ENCODE results near the gene DHPS. TPM values are rescaled to one million over a fixed set of nuclear protein-coding genes. Genes with fewer than 3 reads are reported as not detected.

DHPS gene
- total RNA-seq, 4 donors from 2014 or later = 117 to 139 (median 128) TPM

DNA sequence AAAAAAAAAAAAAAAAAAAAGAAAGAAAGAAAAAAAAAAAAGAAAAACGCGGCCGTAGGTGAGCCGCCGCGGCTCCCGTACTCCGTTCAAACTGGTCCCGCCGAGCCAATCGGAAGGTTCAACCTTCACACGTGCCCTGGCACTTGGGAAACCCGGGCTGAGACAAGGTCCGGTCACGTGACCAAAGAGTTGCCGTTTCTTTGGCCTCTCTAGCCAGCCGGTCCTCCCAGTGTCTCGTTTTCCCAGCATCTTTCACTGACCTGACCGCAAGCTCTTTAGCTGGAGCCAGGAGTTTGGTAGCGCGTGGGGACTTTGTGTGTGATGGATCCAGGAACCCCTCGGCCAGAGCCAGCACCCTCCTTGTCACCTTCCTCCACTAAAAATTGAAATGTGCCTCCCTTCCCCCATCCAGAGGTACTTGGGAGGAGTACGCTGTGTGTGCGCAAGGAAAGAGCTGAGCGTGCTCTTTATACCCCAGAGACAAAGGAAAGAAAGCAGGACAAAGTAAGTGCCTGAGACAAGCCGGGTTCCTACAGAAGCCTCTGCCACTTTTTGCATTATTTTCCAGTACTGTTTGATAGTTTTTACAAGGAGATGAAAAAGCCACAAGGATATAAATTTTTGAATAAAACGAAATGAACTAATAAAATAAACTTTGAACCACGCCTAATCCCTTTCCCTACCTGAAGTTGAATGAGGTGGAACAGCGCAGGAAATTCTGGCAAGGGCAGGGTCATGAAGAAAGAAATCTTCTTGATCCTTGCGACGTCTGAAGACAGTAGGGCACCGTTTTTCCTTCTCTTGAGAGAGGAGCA lies 41.1 kb upstream of the DHPS start:
- intact Hi-C loops (cut with DNase I; ENCODE audit: low total_unique reads) = no loop called here
- no peak for TF ChIP-seq EP300 (IDR thresholded peaks at IDR 0.05; ENCODE audit: low read depth)
- TF ChIP-seq, protein P1, sequence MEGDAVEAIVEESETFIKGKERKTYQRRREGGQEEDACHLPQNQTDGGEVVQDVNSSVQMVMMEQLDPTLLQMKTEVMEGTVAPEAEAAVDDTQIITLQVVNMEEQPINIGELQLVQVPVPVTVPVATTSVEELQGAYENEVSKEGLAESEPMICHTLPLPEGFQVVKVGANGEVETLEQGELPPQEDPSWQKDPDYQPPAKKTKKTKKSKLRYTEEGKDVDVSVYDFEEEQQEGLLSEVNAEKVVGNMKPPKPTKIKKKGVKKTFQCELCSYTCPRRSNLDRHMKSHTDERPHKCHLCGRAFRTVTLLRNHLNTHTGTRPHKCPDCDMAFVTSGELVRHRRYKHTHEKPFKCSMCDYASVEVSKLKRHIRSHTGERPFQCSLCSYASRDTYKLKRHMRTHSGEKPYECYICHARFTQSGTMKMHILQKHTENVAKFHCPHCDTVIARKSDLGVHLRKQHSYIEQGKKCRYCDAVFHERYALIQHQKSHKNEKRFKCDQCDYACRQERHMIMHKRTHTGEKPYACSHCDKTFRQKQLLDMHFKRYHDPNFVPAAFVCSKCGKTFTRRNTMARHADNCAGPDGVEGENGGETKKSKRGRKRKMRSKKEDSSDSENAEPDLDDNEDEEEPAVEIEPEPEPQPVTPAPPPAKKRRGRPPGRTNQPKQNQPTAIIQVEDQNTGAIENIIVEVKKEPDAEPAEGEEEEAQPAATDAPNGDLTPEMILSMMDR (IDR thresholded peaks at IDR 0.05) = no peak
- TF ChIP-seq POLR2A (IDR thresholded peaks at IDR 0.05) = peak; percentile 30
- TF ChIP-seq POLR2AphosphoS5 (IDR thresholded peaks at IDR 0.05) = peak; percentile 59 to 77 (median 70)
- no peaks in the 10 kb centered on the region for H3K27me3 ChIP-seq
- no peaks in the 10 kb centered on the region for H3K9me3 ChIP-seq
- H3K4me3 ChIP-seq = peak overlapping the region; percentile 29 to 99 (median 90)
- peak; percentile 97 for DNase-seq
- peaks cover 14 to 46% (median 29%) of the 10 kb centered on the region in 4 donors for H3K4me1 ChIP-seq
- peak overlapping the region; percentile 92 to 98 (median 96) for H3K27ac ChIP-seq
- in situ Hi-C loops (cut with MboI; ENCODE audit: low pct_ligation_motif_present in 1 of 4, low pct_unique_long_range_greater_than_20kb in 1 of 4, low sequenced_read_pairs in 3 of 4) = no loop called here
- peaks cover 0 to 8% (median 0%) of the 10 kb centered on the region in 4 donors for H3K36me3 ChIP-seq
- WGBS, 2 donors (ENCODE audit: low coverage in 1 of 2) = 0% methylated on average over 4 to 32 of the region's 32 CpGs

DNA sequence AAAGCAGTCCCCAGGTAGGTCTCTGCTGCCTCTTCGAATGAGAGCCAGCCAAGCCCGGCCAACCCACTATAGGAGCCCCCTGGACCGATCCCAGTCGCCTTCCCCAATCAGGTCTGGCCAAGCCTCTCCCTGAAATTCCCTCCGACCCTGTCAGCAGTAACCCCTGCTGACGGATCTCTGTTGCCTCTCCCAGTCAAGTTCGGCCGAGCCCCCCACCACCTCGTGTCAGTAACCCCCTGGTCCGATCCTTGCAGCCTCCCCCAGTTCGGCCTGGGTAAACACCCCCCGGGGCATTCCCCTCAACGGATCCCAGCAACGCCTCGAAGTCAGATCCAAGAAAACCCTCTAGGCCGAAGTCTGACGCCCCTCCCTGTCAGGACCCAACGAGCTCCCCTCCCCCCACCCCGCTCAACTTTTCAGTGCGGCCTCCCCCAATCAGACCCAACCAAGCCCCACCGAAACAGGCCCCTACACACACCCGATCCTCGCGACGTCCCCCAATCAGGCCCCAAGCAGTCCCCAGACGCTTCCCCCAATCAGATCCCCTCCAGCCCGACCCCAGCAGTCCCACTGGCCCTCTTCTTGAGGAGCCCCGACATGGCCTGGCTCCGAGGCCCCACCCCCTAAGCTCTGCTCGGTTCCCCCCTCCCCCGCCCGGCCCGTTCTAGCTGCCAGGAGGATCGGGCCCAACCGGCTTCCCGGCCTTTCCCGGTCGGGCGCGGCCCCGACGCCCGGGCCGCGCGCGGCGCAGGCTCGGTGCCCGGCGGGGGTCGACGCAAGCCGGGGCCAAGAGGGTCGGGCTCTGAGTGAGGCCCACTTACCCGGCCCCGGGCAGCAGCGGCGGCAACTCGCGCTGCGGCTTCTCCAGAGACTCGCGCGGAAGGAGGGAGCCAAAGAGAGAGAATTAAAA lies 40.2 kb upstream of the DHPS start:
- Histone ChIP-seq H3K9me3 (no peaks in the 10 kb centered on the region), H3K27ac (peak overlapping the region; percentile 92 to 98 (median 96)), H3K4me3 (peak overlapping the region; percentile 28 to 99 (median 90)), H3K27me3 (no peaks in the 10 kb centered on the region), H3K36me3 (peaks cover 0 to 8% (median 0%) of the 10 kb centered on the region in 4 donors), H3K4me1 (peaks cover 14 to 46% (median 29%) of the 10 kb centered on the region in 4 donors)
- in situ Hi-C loops (cut with MboI; ENCODE audit: low pct_ligation_motif_present in 1 of 4, low pct_unique_long_range_greater_than_20kb in 1 of 4, low sequenced_read_pairs in 3 of 4) = no loop called here
- 1% methylated on average over 57 of the region's 65 CpGs; no CpG with 5 or more reads in 1 of the 2 donors for WGBS, 2 donors (ENCODE audit: low coverage in 1 of 2)
- peak; percentile 70 for DNase-seq
- intact Hi-C loops (cut with DNase I; ENCODE audit: low total_unique reads) = no loop called here
- TF ChIP-seq POLR2AphosphoS5 (IDR thresholded peaks at IDR 0.05) (no peak), POLR2A (IDR thresholded peaks at IDR 0.05) (no peak), EP300 (IDR thresholded peaks at IDR 0.05; ENCODE audit: low read depth) (no peak)
- TF ChIP-seq, protein P1 (IDR thresholded peaks at IDR 0.05) = no peak

DNA sequence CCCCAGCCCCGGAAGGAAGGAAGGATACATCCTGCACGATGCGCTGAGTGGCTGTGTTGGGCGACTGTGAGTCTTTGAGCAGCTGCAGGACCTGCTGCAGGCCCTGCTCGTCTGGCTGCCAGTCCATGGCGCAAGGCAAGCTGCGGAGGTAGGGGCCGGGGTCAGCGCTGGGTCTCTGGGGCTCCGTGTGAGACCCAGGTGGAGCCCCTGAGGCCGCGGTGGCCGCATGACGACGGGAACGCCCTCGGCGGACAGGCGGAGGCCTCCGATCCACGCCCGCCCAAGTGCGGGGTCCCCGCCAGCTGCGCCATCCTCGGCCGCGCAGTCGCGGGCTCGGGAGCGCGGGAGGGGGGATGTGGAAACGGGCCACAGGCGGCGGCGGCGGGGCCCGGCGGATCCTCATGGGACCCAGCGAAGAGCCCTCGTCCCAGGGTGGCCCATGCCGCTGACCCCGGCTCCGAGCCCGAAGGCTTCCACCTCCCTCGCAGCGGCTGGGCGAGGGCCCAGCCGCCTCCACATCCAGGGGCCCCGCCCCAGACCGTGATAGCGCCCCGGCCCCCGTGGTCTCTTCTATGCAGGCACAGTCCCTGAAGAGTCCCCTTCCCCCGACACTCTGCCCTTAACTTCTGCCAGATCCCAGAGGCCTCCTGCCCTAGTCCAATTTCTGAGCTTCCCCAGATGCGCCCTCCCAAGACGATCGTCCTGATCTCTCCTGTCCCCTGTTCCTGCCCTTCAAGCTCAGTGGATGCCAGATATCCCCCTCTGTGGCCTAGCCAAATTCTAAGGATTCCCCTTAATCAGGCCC lies 39.4 kb upstream of the DHPS start:
- no peaks in the 10 kb centered on the region for H3K9me3 ChIP-seq
- intact Hi-C loops (cut with DNase I; ENCODE audit: low total_unique reads) (no loop called here), in situ Hi-C loops (cut with MboI; ENCODE audit: low pct_ligation_motif_present in 1 of 4, low pct_unique_long_range_greater_than_20kb in 1 of 4, low sequenced_read_pairs in 3 of 4) (no loop called here)
- WGBS, 2 donors (ENCODE audit: low coverage in 1 of 2) = 9 to 26% methylated on average over 4 to 58 of the region's 59 CpGs
- peak overlapping the region; percentile 28 to 99 (median 90) for H3K4me3 ChIP-seq
- peaks cover 0 to 8% (median 3%) of the 10 kb centered on the region in 4 donors for H3K36me3 ChIP-seq
- H3K27me3 ChIP-seq = no peaks in the 10 kb centered on the region
- TF ChIP-seq POLR2AphosphoS5 (IDR thresholded peaks at IDR 0.05) = no peak
- no peak for TF ChIP-seq EP300 (IDR thresholded peaks at IDR 0.05; ENCODE audit: low read depth)
- no peak for TF ChIP-seq POLR2A (IDR thresholded peaks at IDR 0.05)
- TF ChIP-seq, protein P1 (IDR thresholded peaks at IDR 0.05) = no peak
- peak; percentile 34 for DNase-seq
- peak overlapping the region; percentile 92 to 98 (median 96) for H3K27ac ChIP-seq
- H3K4me1 ChIP-seq = peaks cover 14 to 46% (median 29%) of the 10 kb centered on the region in 4 donors

All from transverse colon (tissue), 4 donors.